SK-N-SH (cell line): ENCODE data around the gene TRPM3.

Experiments used
- CHD2 ChIP-seq: fragments of 150-350 bp; IDR thresholded peaks from 2 replicates; pipeline ENCODE4 v1.6.1; 2018; ENCODE audit warnings: low read length; ENCODE audit not compliant: partially characterized antibody
- EP300 ChIP-seq, 2 experiments: IDR thresholded peaks; 2 replicates each; pipeline versions ENCODE4 v1.4.0 to v1.6.1; 2012; ENCODE audit warnings: borderline replicate concordance in 1 of 2, low read depth in 1 of 2, low read length in 1 of 2
- EZH2phosphoT487 ChIP-seq: fragments of 200-600 bp; sonication (generic); IDR thresholded peaks from 2 replicates; pipeline ENCODE4 v1.6.1; 2017; ENCODE audit warnings: low read depth, mixed run types, mild to moderate bottlenecking, antibody characterized with exemption, moderate library complexity, borderline replicate concordance
- SMC3 ChIP-seq: IDR thresholded peaks from 2 replicates; pipeline ENCODE4 v1.6.1; 2012; ENCODE audit warnings: low read depth, low read length, improper control_type of control experiment
- TF ChIP-seq, protein P1 (sequence below): fragments of 200-600 bp; sonication (generic); IDR thresholded peaks from 2 replicates; pipeline ENCODE4 v1.6.1; 2017; ENCODE audit warnings: antibody characterized with exemption, mild to moderate bottlenecking, moderate library complexity

DNA sequence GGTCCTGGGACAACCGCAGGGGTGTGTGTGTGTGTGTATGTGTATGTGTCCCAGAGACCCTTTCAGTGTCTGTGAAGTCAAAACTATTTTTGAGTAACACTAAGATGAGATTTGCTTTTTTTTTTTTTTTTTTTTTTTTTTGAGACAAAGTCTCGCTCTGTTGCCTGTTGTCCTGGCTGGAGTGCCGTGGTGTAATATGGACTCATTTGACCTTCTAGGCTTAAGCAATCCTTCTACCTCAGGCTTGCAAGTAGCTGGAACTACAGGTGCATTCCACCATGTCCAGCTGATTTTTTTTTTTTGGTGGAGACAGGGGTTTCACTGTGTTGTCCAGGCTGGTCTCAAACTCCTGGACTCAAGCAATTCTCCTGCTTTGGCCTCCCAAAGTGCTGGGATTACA, 609.6 kb downstream of the TRPM3 start:
- TF ChIP-seq, protein P1, sequence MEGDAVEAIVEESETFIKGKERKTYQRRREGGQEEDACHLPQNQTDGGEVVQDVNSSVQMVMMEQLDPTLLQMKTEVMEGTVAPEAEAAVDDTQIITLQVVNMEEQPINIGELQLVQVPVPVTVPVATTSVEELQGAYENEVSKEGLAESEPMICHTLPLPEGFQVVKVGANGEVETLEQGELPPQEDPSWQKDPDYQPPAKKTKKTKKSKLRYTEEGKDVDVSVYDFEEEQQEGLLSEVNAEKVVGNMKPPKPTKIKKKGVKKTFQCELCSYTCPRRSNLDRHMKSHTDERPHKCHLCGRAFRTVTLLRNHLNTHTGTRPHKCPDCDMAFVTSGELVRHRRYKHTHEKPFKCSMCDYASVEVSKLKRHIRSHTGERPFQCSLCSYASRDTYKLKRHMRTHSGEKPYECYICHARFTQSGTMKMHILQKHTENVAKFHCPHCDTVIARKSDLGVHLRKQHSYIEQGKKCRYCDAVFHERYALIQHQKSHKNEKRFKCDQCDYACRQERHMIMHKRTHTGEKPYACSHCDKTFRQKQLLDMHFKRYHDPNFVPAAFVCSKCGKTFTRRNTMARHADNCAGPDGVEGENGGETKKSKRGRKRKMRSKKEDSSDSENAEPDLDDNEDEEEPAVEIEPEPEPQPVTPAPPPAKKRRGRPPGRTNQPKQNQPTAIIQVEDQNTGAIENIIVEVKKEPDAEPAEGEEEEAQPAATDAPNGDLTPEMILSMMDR = no peak
- TF ChIP-seq CHD2 (no peak), EZH2phosphoT487 (no peak), SMC3 (no peak), EP300 (IDR thresholded peaks at IDR 0.05; ENCODE audit: borderline replicate concordance in 1 of 2, low read depth in 1 of 2, low read length in 1 of 2) (no peak)
